ENCODE results near the gene UBR4. TPM values are rescaled to one million over a fixed set of nuclear protein-coding genes. Genes with fewer than 3 reads are reported as not detected.

UBR4 gene
- polyA plus RNA-seq, 2 of the 4 experiments (the other 2 are of a cell fraction), result 55.8 to 74.3 TPM

GRCh38 chr1:19209439-19209989, 552 bp downstream of the UBR4 start:
- no peak for TF ChIP-seq RFX5 (IDR thresholded peaks at IDR 0.05)
- TF ChIP-seq ZFP36 (IDR thresholded peaks at IDR 0.05; ENCODE audit: borderline replicate concordance, partially characterized antibody), result no peak
- peak; percentile 11; the same call in 1 of the 2 replicates for TF ChIP-seq KDM1A (IDR thresholded peaks at IDR 0.05; ENCODE audit: low read depth)
- TF ChIP-seq GATA3 (IDR thresholded peaks at IDR 0.05; ENCODE audit: borderline replicate concordance), result no peak
- no peaks in the 10 kb centered on the region for H3K9me3 ChIP-seq
- peak; percentile 33 to 57; a peak in 4 of 6 replicates for ATAC-seq
- FAIRE-seq, result no peak
- under 1% methylated on average over 23 of the region's 28 CpGs for WGBS (ENCODE audit: missing lambda C conversion rate)
- H3K4me1 ChIP-seq, result peaks cover 25% of the 10 kb centered on the region
- peak overlapping the region; percentile 88 to 99 for H3K27ac ChIP-seq
- CTCF ChIA-PET, result interaction anchor here (2.3 kb wide), 1 partner anchor 31 kb away, joined by 9 read pairs; no protein-coding TSS in a partner anchor
- POLR2A ChIA-PET, result no interaction called here
- H3K4me3 ChIP-seq, result peak overlapping the region; percentile 92
- DNase-seq (ENCODE audit: low read depth in 1 of 2, low spot score in 1 of 2), result peak; percentile 14 to 39
- peak overlapping the region; percentile 89 for H3K4me2 ChIP-seq

- Histone ChIP-seq H3K9me3 (no peaks in the 10 kb centered on the region), H3K27ac (peak overlapping the region; percentile 88 to 99), H3K4me1 (peaks cover 31% of the 10 kb centered on the region), H3K4me3 (peak overlapping the region; percentile 92), H3K4me2 (peak overlapping the region; percentile 89)
- CTCF ChIA-PET, result interaction anchor here (1.2 to 2.3 kb wide), 2 partner anchors 29 to 32 kb away, joined by 3 to 9 read pairs; no protein-coding TSS in a partner anchor
- no peak for FAIRE-seq
- no peak for DNase-seq (ENCODE audit: low read depth in 1 of 2, low spot score in 1 of 2)
- WGBS (ENCODE audit: missing lambda C conversion rate), result 14% methylated on average over 8 of the region's 8 CpGs
- POLR2A ChIA-PET, result no interaction called here
- no peak for ATAC-seq
- no peak for TF ChIP-seq HOXB5 (CRISPR knock-in tag; IDR thresholded peaks at IDR 0.05)
- no peak for TF ChIP-seq KDM5A (IDR thresholded peaks at IDR 0.05)
- TF ChIP-seq NR3C1 (IDR thresholded peaks at IDR 0.05), result no peak
- no peak for TF ChIP-seq CEBPB (IDR thresholded peaks at IDR 0.05)
- TF ChIP-seq GATA3 (IDR thresholded peaks at IDR 0.05; ENCODE audit: borderline replicate concordance), result no peak
- TF ChIP-seq BHLHE40 (IDR thresholded peaks at IDR 0.05; ENCODE audit: low read depth, low read length), result no peak
- no peak for TF ChIP-seq ZFP36 (IDR thresholded peaks at IDR 0.05; ENCODE audit: borderline replicate concordance, partially characterized antibody)
- TF ChIP-seq RFX5 (IDR thresholded peaks at IDR 0.05), result no peak
- TF ChIP-seq JUN (IDR thresholded peaks at IDR 0.05), result no peak
- TF ChIP-seq ZSCAN20 (CRISPR knock-in tag; IDR thresholded peaks at IDR 0.05), result no peak
- TF ChIP-seq FOXS1 (CRISPR knock-in tag; IDR thresholded peaks at IDR 0.05), result no peak
- TF ChIP-seq NPAS2 (CRISPR knock-in tag; IDR thresholded peaks at IDR 0.05; ENCODE audit: borderline replicate concordance), result no peak
- TF ChIP-seq CHD4 (IDR thresholded peaks at IDR 0.05; ENCODE audit: borderline replicate concordance), result no peak
- no peak for TF ChIP-seq HEYL (CRISPR knock-in tag; IDR thresholded peaks at IDR 0.05)
- no peak for TF ChIP-seq CBX2 (IDR thresholded peaks at IDR 0.05; ENCODE audit: borderline replicate concordance, low read depth)
- no peak for TF ChIP-seq TP53 (CRISPR knock-in tag; IDR thresholded peaks at IDR 0.05)
- TF ChIP-seq, protein P1, sequence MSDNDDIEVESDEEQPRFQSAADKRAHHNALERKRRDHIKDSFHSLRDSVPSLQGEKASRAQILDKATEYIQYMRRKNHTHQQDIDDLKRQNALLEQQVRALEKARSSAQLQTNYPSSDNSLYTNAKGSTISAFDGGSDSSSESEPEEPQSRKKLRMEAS (IDR thresholded peaks at IDR 0.05), result no peak
Observed at GRCh38 chr1:19208710-19209438, 1.2 kb downstream of the UBR4 start.

DNA sequence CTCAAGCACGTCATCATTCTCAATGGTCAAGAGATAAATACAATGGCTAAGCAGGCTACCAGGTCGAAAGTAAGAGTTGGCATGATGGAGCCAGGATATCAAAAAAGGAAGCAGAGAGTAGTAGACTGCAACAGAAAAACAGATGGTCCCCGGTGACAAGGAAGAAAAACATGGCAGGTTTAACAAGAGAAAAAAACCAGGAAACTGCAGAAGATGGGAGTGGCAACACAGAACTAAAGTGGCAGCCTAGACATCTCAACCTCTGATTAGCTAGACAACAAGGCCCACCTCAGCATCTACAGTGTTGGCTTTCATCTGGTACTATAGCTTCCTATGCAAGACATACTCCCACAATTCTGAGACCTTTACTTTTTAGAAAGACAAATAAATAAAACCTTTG, 3.1 kb downstream of the UBR4 start:
- Histone ChIP-seq H3K4me1 (peaks cover 48% of the 10 kb centered on the region), H3K4me2 (no peak overlapping the region), H3K9me3 (no peaks in the 10 kb centered on the region), H3K27ac (no peak overlapping the region), H3K4me3 (no peak overlapping the region)
- no peak for TF ChIP-seq RARB (CRISPR knock-in tag; IDR thresholded peaks at IDR 0.05)
- no peak for TF ChIP-seq RFX5 (IDR thresholded peaks at IDR 0.05)
- TF ChIP-seq, protein P2, sequence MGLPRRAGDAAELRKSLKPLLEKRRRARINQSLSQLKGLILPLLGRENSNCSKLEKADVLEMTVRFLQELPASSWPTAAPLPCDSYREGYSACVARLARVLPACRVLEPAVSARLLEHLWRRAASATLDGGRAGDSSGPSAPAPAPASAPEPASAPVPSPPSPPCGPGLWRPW (IDR thresholded peaks at IDR 0.05), result no peak
- no peak for TF ChIP-seq BHLHE40 (IDR thresholded peaks at IDR 0.05; ENCODE audit: low read depth, low read length)
- no peak for TF ChIP-seq SMC3 (IDR thresholded peaks at IDR 0.05)
- TF ChIP-seq, protein P3, sequence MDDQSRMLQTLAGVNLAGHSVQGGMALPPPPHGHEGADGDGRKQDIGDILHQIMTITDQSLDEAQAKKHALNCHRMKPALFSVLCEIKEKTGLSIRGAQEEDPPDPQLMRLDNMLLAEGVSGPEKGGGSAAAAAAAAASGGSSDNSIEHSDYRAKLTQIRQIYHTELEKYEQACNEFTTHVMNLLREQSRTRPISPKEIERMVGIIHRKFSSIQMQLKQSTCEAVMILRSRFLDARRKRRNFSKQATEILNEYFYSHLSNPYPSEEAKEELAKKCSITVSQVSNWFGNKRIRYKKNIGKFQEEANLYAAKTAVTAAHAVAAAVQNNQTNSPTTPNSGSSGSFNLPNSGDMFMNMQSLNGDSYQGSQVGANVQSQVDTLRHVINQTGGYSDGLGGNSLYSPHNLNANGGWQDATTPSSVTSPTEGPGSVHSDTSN (IDR thresholded peaks at IDR 0.05), result no peak
- TF ChIP-seq CBX2 (IDR thresholded peaks at IDR 0.05; ENCODE audit: borderline replicate concordance, low read depth), result no peak
- no peak for TF ChIP-seq ELK1 (IDR thresholded peaks at IDR 0.05; ENCODE audit: low read depth, low read length)
- no peak for TF ChIP-seq RNF2 (IDR thresholded peaks at IDR 0.05; ENCODE audit: borderline replicate concordance, low read depth)
- TF ChIP-seq MAZ (IDR thresholded peaks at IDR 0.05; ENCODE audit: borderline replicate concordance, low read depth, low read length), result no peak
- TF ChIP-seq RCOR1 (IDR thresholded peaks at IDR 0.05; ENCODE audit: low read depth, low read length), result no peak
- no peak for TF ChIP-seq POLR2AphosphoS2 (conservative IDR thresholded peaks at IDR 0.05; ENCODE audit: low read length)
- TF ChIP-seq FOSL2 (IDR thresholded peaks at IDR 0.05), result no peak
- no peak for TF ChIP-seq FOSL2 (CRISPR knock-in tag; IDR thresholded peaks at IDR 0.05)
- no peak for TF ChIP-seq MYC (IDR thresholded peaks at IDR 0.05; ENCODE audit: borderline replicate concordance, low read length)
- TF ChIP-seq HOXB13 (CRISPR knock-in tag; IDR thresholded peaks at IDR 0.05; ENCODE audit: low read depth), result no peak
- no peak for DNase-seq (ENCODE audit: low read depth in 1 of 2, low spot score in 1 of 2)
- FAIRE-seq, result no peak
- CTCF ChIA-PET, result interaction anchor here (0.6 to 1.4 kb wide), 2 partner anchors 44 to 280 kb away, joined by 3 read pairs; partner anchors contain the start of genes EMC1 and MRTO4
- no peak for ATAC-seq
- WGBS (ENCODE audit: missing lambda C conversion rate), result 84% methylated on average over 3 of the region's 3 CpGs
- POLR2A ChIA-PET, result no interaction called here
